ENCODE data around the gene TBX15.

TBX15 gene

GRCh38 chr1:118878661-118879060, 109.5 kb downstream of the TBX15 start:
- no peak for DNase-seq

GRCh38 chr1:118877668-118878396, 110.3 kb downstream of the TBX15 start:
- DNase-seq: no peak

- no peak for DNase-seq
These were observed 116.5 kb downstream of the TBX15 start for GRCh38 chr1:118871582-118872171.

GRCh38 chr1:118868387-118868786, 119.8 kb downstream of the TBX15 start:
- no peak for DNase-seq

GRCh38 chr1:118866330-118866729, 121.8 kb downstream of the TBX15 start:
- DNase-seq: no peak

- no peak for DNase-seq
These were observed 124.5 kb downstream of the TBX15 start for GRCh38 chr1:118863688-118864087.

GRCh38 chr1:118862755-118863154, 125.4 kb downstream of the TBX15 start:
- no peak for DNase-seq

- no peak for DNase-seq
These were observed 126.9 kb downstream of the TBX15 start for GRCh38 chr1:118861216-118861615.

- no peak for DNase-seq
These were observed 128.1 kb downstream of the TBX15 start for GRCh38 chr1:118859999-118860398.

- no peak for DNase-seq
These were observed 141.7 kb downstream of the TBX15 start for GRCh38 chr1:118846443-118846842.

GRCh38 chr1:118842452-118843201, 145.5 kb downstream of the TBX15 start:
- peak; percentile 98 for DNase-seq

GRCh38 chr1:118841521-118841920, 146.6 kb downstream of the TBX15 start:
- no peak for DNase-seq
